GDM1 (cell line): ENCODE data around the gene GATM.
"Not testable (repeated sequence)": the region's sequence is repeated elsewhere in the genome, so short reads cannot be mapped to it uniquely, and the experiment has no call there.

Experiments
- DNase-seq: peaks from one replicate; lab custom pipeline; 2025; lab: John Stamatoyannopoulos, UW

GATM gene

GRCh38 chr15:45387380-45388007 lies 9.2 kb upstream of the GATM start:
- DNase-seq: no peak

GRCh38 chr15:45386974-45387373 lies 8.6 kb upstream of the GATM start:
- DNase-seq: no peak

- DNase-seq: no peak
Observed at GRCh38 chr15:45386420-45386819, 8.1 kb upstream of the GATM start.

- no peak for DNase-seq
Observed at GRCh38 chr15:45385590-45385989, 7.2 kb upstream of the GATM start.

GRCh38 chr15:45384700-45385099 lies 6.4 kb upstream of the GATM start:
- no peak for DNase-seq

GRCh38 chr15:45378913-45379262 lies 544 bp upstream of the GATM start:
- no peak for DNase-seq

- DNase-seq: no peak
Observed at GRCh38 chr15:45377609-45378148, 665 bp downstream of the GATM start.

- no peak for DNase-seq
Observed at GRCh38 chr15:45376967-45377608, 1.3 kb downstream of the GATM start.

- no peak for DNase-seq
Observed at GRCh38 chr15:45376300-45376928, 1.9 kb downstream of the GATM start.

GRCh38 chr15:45375836-45376235 lies 2.5 kb downstream of the GATM start:
- DNase-seq: no peak

GRCh38 chr15:45373976-45374375 lies 4.4 kb downstream of the GATM start:
- no peak for DNase-seq

- no peak for DNase-seq
Observed at GRCh38 chr15:45372041-45372995, 6.0 kb downstream of the GATM start.

- DNase-seq: no peak
Observed at GRCh38 chr15:45371546-45371945, 6.8 kb downstream of the GATM start.

GRCh38 chr15:45370042-45370441 lies 8.3 kb downstream of the GATM start:
- DNase-seq: not testable (repeated sequence)

- not testable (repeated sequence) for DNase-seq
Observed at GRCh38 chr15:45367222-45367621, 11.1 kb downstream of the GATM start.

GRCh38 chr15:45364271-45364670 lies 14.1 kb downstream of the GATM start:
- no peak for DNase-seq

- no peak for DNase-seq
Observed at GRCh38 chr15:45363801-45364200, 14.5 kb downstream of the GATM start.

GRCh38 chr15:45363334-45363733 lies 15.0 kb downstream of the GATM start:
- no peak for DNase-seq

- DNase-seq: no peak
Observed at GRCh38 chr15:45362419-45362818, 15.9 kb downstream of the GATM start.

- no peak for DNase-seq
Observed at GRCh38 chr15:45361878-45362277, 16.5 kb downstream of the GATM start.

GRCh38 chr15:45355860-45356259 lies 22.5 kb downstream of the GATM start:
- DNase-seq: no peak

- no peak for DNase-seq
Observed at GRCh38 chr15:45354711-45355110, 23.6 kb downstream of the GATM start.
